ENCODE measurements around the gene ARHGAP12. TPM values are rescaled to one million over a fixed set of nuclear protein-coding genes. Genes with fewer than 3 reads are reported as not detected.

The ARHGAP12 gene
- total and polyA plus RNA-seq, 2 donors (not counting 3 experiments of a cell fraction or from before 2014, with no cell fraction given), result 5.8 to 19.3 TPM

- CTCF ChIA-PET, result interaction anchor here (1.0 to 4.9 kb wide), 12 partner anchors 14 to 1149 kb away, joined by 3 to 27 read pairs (median 4); no protein-coding TSS in a partner anchor
- FAIRE-seq, result peak; percentile 79
- intact Hi-C loops (cut with micrococcal nuclease), result loop anchor here (1.0 kb wide), 2 partner anchors 111 to 169 kb away; no protein-coding TSS in a partner anchor
- Histone ChIP-seq H3K4me2 (ENCODE audit: insufficient read depth, low read length) (no peak overlapping the region), H3K27ac (ENCODE audit: insufficient read depth, low read depth, low read length) (no peak overlapping the region), H3K9me3 (replicated peaks; ENCODE audit: control insufficient read depth, insufficient read depth, low read length) (no peaks in the 10 kb centered on the region), H3K36me3 (ENCODE audit: control insufficient read depth in 2 of 2, extremely low read depth in 1 of 2, insufficient read depth in 2 of 2, low read length in 2 of 2) (no peaks in the 10 kb centered on the region), H2AFZ (ENCODE audit: low read depth, low read length) (no peak overlapping the region), H3K27me3 (ENCODE audit: control insufficient read depth in 2 of 2, insufficient read depth in 2 of 2, low read length in 2 of 2) (no peaks in the 10 kb centered on the region), H3K9me1 (replicated peaks; ENCODE audit: control insufficient read depth, extremely low read depth, insufficient read depth, low read length) (no peaks in the 10 kb centered on the region), H3K4me1 (ENCODE audit: control insufficient read depth, extremely low read depth, insufficient read depth, low read length) (peaks cover 8% of the 10 kb centered on the region), H3K79me2 (ENCODE audit: control insufficient read depth, insufficient read depth, low read length) (no peaks in the 10 kb centered on the region), H3K9ac (replicated peaks; ENCODE audit: extremely low read depth, insufficient read depth, low read length) (no peak overlapping the region), H4K20me1 (replicated peaks; ENCODE audit: control insufficient read depth, extremely low read depth, insufficient read depth, low read length) (no peaks in the 10 kb centered on the region), H3K4me3 (replicated peaks in 1 of 3; ENCODE audit: insufficient read depth in 1 of 3, low read depth in 1 of 3, low read length in 3 of 3) (no peak overlapping the region)
- POLR2A ChIA-PET, result no interaction called here
- TF ChIP-seq MAX (IDR thresholded peaks at IDR 0.05; ENCODE audit: insufficient read depth, insufficient read length) (no peak), FOS (IDR thresholded peaks at IDR 0.05; ENCODE audit: borderline replicate concordance, insufficient read depth, low read length) (no peak), CTCF (IDR thresholded peaks at IDR 0.05; ENCODE audit: extremely low read depth in 1 of 2, insufficient read depth in 1 of 2, low read depth in 1 of 2, low read length in 2 of 2) (peak; percentile 65 to 67), EZH2 (IDR thresholded peaks at IDR 0.05; ENCODE audit: borderline replicate concordance, low read depth, low read length, severe bottlenecking) (no peak)
- dilution Hi-C loops (cut with MboI; ENCODE audit: extremely low pct_ligation_motif_present, low sequenced_read_pairs), result no loop called here
- BruUV-seq (replicated peaks), result no TSS peak
- DNase-seq (ENCODE audit: low read depth, low spot score), result peak; percentile 44
Measured at GRCh38 chr10:31836569-31837406, 91.8 kb downstream of the ARHGAP12 start.

All from endothelial cell of umbilical vein (primary cell).